ENCODE results near the gene RCSD1.

- no peak for TF ChIP-seq TAF1 (IDR thresholded peaks at IDR 0.05; ENCODE audit: borderline replicate concordance, low read depth, low read length)
- no peak for TF ChIP-seq POLR2A (IDR thresholded peaks at IDR 0.05; ENCODE audit: low read depth, low read length)
Observed at GRCh38 chr1:167627615-167627864, 2.5 kb upstream of the RCSD1 start.

All from GM12892 (cell line).